Mononuclear cell (primary cell): ENCODE data around the gene MUC22. TPM values are rescaled to one million over a fixed set of nuclear protein-coding genes. Genes with fewer than 3 reads are reported as not detected.
"Not testable (repeated sequence)": the region's sequence is repeated elsewhere in the genome, so short reads cannot be mapped to it uniquely, and the experiment has no call there.

Source experiments
- H3K27me3 ChIP-seq: 2 replicates; pipeline ENCODE4 v1.6.0; 2011; ENCODE audit warnings: low read length, control low read depth; ENCODE audit not compliant: insufficient read depth
- H3K4me1 ChIP-seq: 2 replicates; pipeline ENCODE4 v1.5.1; 2011; ENCODE audit warnings: mild to moderate bottlenecking, low read length, control low read depth; ENCODE audit not compliant: insufficient read depth
- H3K4me3 ChIP-seq: 2 replicates; pipeline ENCODE4 v1.5.1; 2011; ENCODE audit warnings: mild to moderate bottlenecking, low read length, moderate library complexity
- H3K9me3 ChIP-seq: 2 replicates; pipeline ENCODE4 v1.5.1; 2011; ENCODE audit warnings: low read depth, mild to moderate bottlenecking, control low read depth, low read length
- total RNA-seq: library from RNA; depleted of rRNA; stranded (reverse); fragments of >200 nt; gene quantifications from one replicate; pipeline ENCODE4 v1.2.3, GENCODE V29; 2012

MUC22 gene
- total RNA-seq, 1 donor, result not detected

- H3K9me3 ChIP-seq, result no peaks in the 10 kb centered on the region
- H3K27me3 ChIP-seq, result no peaks in the 10 kb centered on the region
- no peak overlapping the region for H3K4me3 ChIP-seq
- no peaks in the 10 kb centered on the region for H3K4me1 ChIP-seq
Measured at GRCh38 chr6:31008165-31008564, 2.1 kb upstream of the MUC22 start.

- H3K4me3 ChIP-seq, result no peak overlapping the region
- peaks cover 3% of the 10 kb centered on the region for H3K27me3 ChIP-seq
- no peaks in the 10 kb centered on the region for H3K9me3 ChIP-seq
- no peaks in the 10 kb centered on the region for H3K4me1 ChIP-seq
Measured at GRCh38 chr6:31009731-31010130, 543 bp upstream of the MUC22 start.

- Histone ChIP-seq H3K4me1 (no peaks in the 10 kb centered on the region), H3K27me3 (peaks cover 3% of the 10 kb centered on the region), H3K4me3 (no peak overlapping the region), H3K9me3 (no peaks in the 10 kb centered on the region)
Measured at GRCh38 chr6:31011153-31011552, 879 bp downstream of the MUC22 start.

- Histone ChIP-seq H3K4me1 (no peaks in the 10 kb centered on the region), H3K4me3 (no peak overlapping the region), H3K27me3 (peaks cover 3% of the 10 kb centered on the region)
Measured at GRCh38 chr6:31016659-31017299, 6.5 kb downstream of the MUC22 start.

GRCh38 chr6:31017436-31017835 is 7.2 kb downstream of the MUC22 start:
- not testable (repeated sequence) for H3K9me3 ChIP-seq, H3K4me1 ChIP-seq, H3K4me3 ChIP-seq

More at GRCh38 chr6:31016659-31017299, 6.5 kb downstream of the MUC22 start:
- H3K9me3 ChIP-seq, result no peaks in the 10 kb centered on the region

GRCh38 chr6:31020057-31020456 is 9.8 kb downstream of the MUC22 start:
- Histone ChIP-seq H3K4me3 (no peak overlapping the region), H3K27me3 (no peaks in the 10 kb centered on the region), H3K9me3 (no peaks in the 10 kb centered on the region), H3K4me1 (no peaks in the 10 kb centered on the region)

More at GRCh38 chr6:31017436-31017835, 7.2 kb downstream of the MUC22 start:
- H3K27me3 ChIP-seq, result not testable (repeated sequence)

- not testable (repeated sequence) for H3K9me3 ChIP-seq, H3K27me3 ChIP-seq, H3K4me3 ChIP-seq, H3K4me1 ChIP-seq
Measured at GRCh38 chr6:31020631-31021255, 10.5 kb downstream of the MUC22 start.

- not testable (repeated sequence) for H3K27me3 ChIP-seq, H3K9me3 ChIP-seq, H3K4me3 ChIP-seq, H3K4me1 ChIP-seq
Measured at GRCh38 chr6:31021705-31022531, 11.6 kb downstream of the MUC22 start.

GRCh38 chr6:31025595-31025994 is 15.3 kb downstream of the MUC22 start:
- Histone ChIP-seq H3K27me3 (no peaks in the 10 kb centered on the region), H3K4me3 (no peak overlapping the region), H3K4me1 (no peaks in the 10 kb centered on the region), H3K9me3 (no peaks in the 10 kb centered on the region)

- Histone ChIP-seq H3K4me1 (no peaks in the 10 kb centered on the region), H3K4me3 (no peak overlapping the region), H3K9me3 (no peaks in the 10 kb centered on the region), H3K27me3 (no peaks in the 10 kb centered on the region)
Measured at GRCh38 chr6:31031095-31031494, 20.8 kb downstream of the MUC22 start.

GRCh38 chr6:31033075-31033474 is 22.8 kb downstream of the MUC22 start:
- H3K4me3 ChIP-seq, result no peak overlapping the region
- H3K4me1 ChIP-seq, result no peaks in the 10 kb centered on the region
- H3K9me3 ChIP-seq, result no peaks in the 10 kb centered on the region
- no peaks in the 10 kb centered on the region for H3K27me3 ChIP-seq

GRCh38 chr6:31035862-31036497 is 25.7 kb downstream of the MUC22 start:
- H3K4me1 ChIP-seq, result no peaks in the 10 kb centered on the region
- no peaks in the 10 kb centered on the region for H3K9me3 ChIP-seq
- H3K4me3 ChIP-seq, result no peak overlapping the region
- no peaks in the 10 kb centered on the region for H3K27me3 ChIP-seq

GRCh38 chr6:31037169-31037568 is 26.9 kb downstream of the MUC22 start:
- Histone ChIP-seq H3K4me3 (no peak overlapping the region), H3K4me1 (no peaks in the 10 kb centered on the region), H3K27me3 (no peaks in the 10 kb centered on the region), H3K9me3 (no peaks in the 10 kb centered on the region)

GRCh38 chr6:31037682-31038081 is 27.4 kb downstream of the MUC22 start:
- H3K9me3 ChIP-seq, result no peaks in the 10 kb centered on the region
- no peak overlapping the region for H3K4me3 ChIP-seq
- H3K4me1 ChIP-seq, result no peaks in the 10 kb centered on the region
- no peaks in the 10 kb centered on the region for H3K27me3 ChIP-seq

- H3K27me3 ChIP-seq, result no peaks in the 10 kb centered on the region
- H3K9me3 ChIP-seq, result no peaks in the 10 kb centered on the region
- no peak overlapping the region for H3K4me3 ChIP-seq
- H3K4me1 ChIP-seq, result peaks cover 5% of the 10 kb centered on the region
Measured at GRCh38 chr6:31038559-31038958, 28.3 kb downstream of the MUC22 start.
